Peyer's patch (tissue), 4 donors: ENCODE data around the gene TMEM86B.

Experiments
- CTCF ChIP-seq, 6 experiments: fragments of 450-650 bp in 4 of 6; fragments of 200-600 bp in 2 of 6; sonication (generic) in 1 of 6; IDR thresholded peaks; one replicate each; pipeline ENCODE4 v1.5.1; 2017 to 2019; ENCODE audit warnings: antibody characterized with exemption in 6 of 6, mild to moderate bottlenecking in 3 of 6, moderate library complexity in 1 of 6
- POLR2A ChIP-seq, 2 donors: fragments of 450-650 bp; IDR thresholded peaks; one replicate each; pipeline ENCODE4 v1.5.1; 2017; ENCODE audit warnings: antibody characterized with exemption in 2 of 2, mild to moderate bottlenecking in 2 of 2, moderate library complexity in 2 of 2

DNA sequence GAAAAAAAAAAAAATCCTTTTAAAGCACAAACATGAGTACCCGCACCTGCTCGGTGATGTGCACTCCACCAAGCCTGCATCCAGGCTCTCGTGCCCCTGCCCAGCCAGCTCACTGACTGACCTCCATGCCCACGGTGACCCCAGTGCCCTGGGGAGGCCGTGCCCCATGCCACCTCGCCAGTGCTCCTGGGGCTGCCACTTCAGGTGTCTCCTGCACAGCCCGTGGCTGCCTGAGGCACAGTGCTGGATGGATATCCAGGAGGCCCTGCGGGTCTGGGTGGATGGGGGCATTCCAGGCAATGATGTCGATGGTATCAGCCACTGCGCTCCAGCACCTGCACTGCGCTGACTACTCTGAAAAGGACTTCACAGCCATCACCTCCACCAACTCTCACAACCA, 21.3 kb upstream of the TMEM86B start:
- TF ChIP-seq CTCF (IDR thresholded peaks at IDR 0.05) (no peak), POLR2A (IDR thresholded peaks at IDR 0.05) (no peak)
